ENCODE results near the gene INSC. TPM values are rescaled to one million over a fixed set of nuclear protein-coding genes. Genes with fewer than 3 reads are reported as not detected.

The INSC gene
- total and polyA plus RNA-seq, 2 donors = 0.19 to 0.66 TPM

- Histone ChIP-seq H3K27ac (ENCODE audit: low read depth in 1 of 2, low read length in 1 of 2) (no peak overlapping the region), H3K27me3 (ENCODE audit: control insufficient read depth in 2 of 2, insufficient read depth in 1 of 2, low read length in 1 of 2) (no peaks in the 10 kb centered on the region)
- WGBS = 81% methylated on average over 4 of the region's 4 CpGs
Measured at GRCh38 chr11:15107730-15108515, 6.8 kb upstream of the INSC start.

GRCh38 chr11:15108592-15109130 is 6.1 kb upstream of the INSC start:
- no peaks in the 10 kb centered on the region for H3K9me3 ChIP-seq (ENCODE audit: control insufficient read depth in 2 of 2, insufficient read depth in 1 of 2, low read length in 1 of 2)
- 94% methylated on average over 2 of the region's 2 CpGs for WGBS

More at GRCh38 chr11:15107730-15108515, 6.8 kb upstream of the INSC start:
- Histone ChIP-seq H3K4me3 (ENCODE audit: low read length in 2 of 2) (no peak overlapping the region), H3K36me3 (ENCODE audit: control insufficient read depth in 2 of 2, insufficient read depth in 2 of 2, low read length in 1 of 2) (no peaks in the 10 kb centered on the region), H3K4me1 (ENCODE audit: control insufficient read depth in 2 of 2, insufficient read depth in 2 of 2, low read length in 2 of 2) (no peaks in the 10 kb centered on the region), H3K9me3 (ENCODE audit: control insufficient read depth in 2 of 2, insufficient read depth in 1 of 2, low read length in 1 of 2) (no peaks in the 10 kb centered on the region)
- DNase-seq (ENCODE audit: low read depth in 6 of 9, low spot score in 9 of 9) = no peak

GRCh38 chr11:15109602-15110001 is 5.1 kb upstream of the INSC start:
- peaks cover 0 to 5% of the 10 kb centered on the region in 2 donors for H3K27me3 ChIP-seq (ENCODE audit: control insufficient read depth in 2 of 2, insufficient read depth in 1 of 2, low read length in 1 of 2)
- H3K4me1 ChIP-seq (ENCODE audit: control insufficient read depth in 2 of 2, insufficient read depth in 2 of 2, low read length in 2 of 2) = peaks cover 0 to 15% of the 10 kb centered on the region in 2 donors
- 97% methylated on average over 2 of the region's 2 CpGs for WGBS
- no peak overlapping the region for H3K4me3 ChIP-seq (ENCODE audit: low read length in 2 of 2)
- no peaks in the 10 kb centered on the region for H3K9me3 ChIP-seq (ENCODE audit: control insufficient read depth in 2 of 2, insufficient read depth in 1 of 2, low read length in 1 of 2)
- H3K36me3 ChIP-seq (ENCODE audit: control insufficient read depth in 2 of 2, insufficient read depth in 2 of 2, low read length in 1 of 2) = no peaks in the 10 kb centered on the region
- H3K27ac ChIP-seq (ENCODE audit: low read depth in 1 of 2, low read length in 1 of 2) = no peak overlapping the region
- DNase-seq (ENCODE audit: low read depth in 6 of 9, low spot score in 9 of 9) = no peak

More at GRCh38 chr11:15108592-15109130, 6.1 kb upstream of the INSC start:
- Histone ChIP-seq H3K4me3 (ENCODE audit: low read length in 2 of 2) (no peak overlapping the region), H3K27me3 (ENCODE audit: control insufficient read depth in 2 of 2, insufficient read depth in 1 of 2, low read length in 1 of 2) (no peaks in the 10 kb centered on the region), H3K36me3 (ENCODE audit: control insufficient read depth in 2 of 2, insufficient read depth in 2 of 2, low read length in 1 of 2) (no peaks in the 10 kb centered on the region), H3K27ac (ENCODE audit: low read depth in 1 of 2, low read length in 1 of 2) (no peak overlapping the region), H3K4me1 (ENCODE audit: control insufficient read depth in 2 of 2, insufficient read depth in 2 of 2, low read length in 2 of 2) (peaks cover 0 to 7% of the 10 kb centered on the region in 2 donors)
- DNase-seq (ENCODE audit: low read depth in 6 of 9, low spot score in 9 of 9) = no peak

GRCh38 chr11:15111215-15111614 is 3.5 kb upstream of the INSC start:
- H3K9me3 ChIP-seq (ENCODE audit: control insufficient read depth in 2 of 2, insufficient read depth in 1 of 2, low read length in 1 of 2) = no peaks in the 10 kb centered on the region
- peaks cover 0 to 15% of the 10 kb centered on the region in 2 donors for H3K4me1 ChIP-seq (ENCODE audit: control insufficient read depth in 2 of 2, insufficient read depth in 2 of 2, low read length in 2 of 2)
- no peak for DNase-seq (ENCODE audit: low read depth in 6 of 9, low spot score in 9 of 9)
- peaks cover 0 to 16% of the 10 kb centered on the region in 2 donors for H3K27me3 ChIP-seq (ENCODE audit: control insufficient read depth in 2 of 2, insufficient read depth in 1 of 2, low read length in 1 of 2)
- WGBS = 100% methylated on average over 3 of the region's 3 CpGs
- H3K36me3 ChIP-seq (ENCODE audit: control insufficient read depth in 2 of 2, insufficient read depth in 2 of 2, low read length in 1 of 2) = no peaks in the 10 kb centered on the region
- H3K27ac ChIP-seq (ENCODE audit: low read depth in 1 of 2, low read length in 1 of 2) = no peak overlapping the region
- no peak overlapping the region for H3K4me3 ChIP-seq (ENCODE audit: low read length in 2 of 2)

GRCh38 chr11:15112131-15112541 is 2.6 kb upstream of the INSC start:
- Histone ChIP-seq H3K27me3 (ENCODE audit: control insufficient read depth in 2 of 2, insufficient read depth in 1 of 2, low read length in 1 of 2) (peaks cover 0 to 16% of the 10 kb centered on the region in 2 donors), H3K27ac (ENCODE audit: low read depth in 1 of 2, low read length in 1 of 2) (no peak overlapping the region), H3K36me3 (ENCODE audit: control insufficient read depth in 2 of 2, insufficient read depth in 2 of 2, low read length in 1 of 2) (no peaks in the 10 kb centered on the region), H3K4me3 (ENCODE audit: low read length in 2 of 2) (no peak overlapping the region), H3K4me1 (ENCODE audit: control insufficient read depth in 2 of 2, insufficient read depth in 2 of 2, low read length in 2 of 2) (peaks cover 0 to 15% of the 10 kb centered on the region in 2 donors), H3K9me3 (ENCODE audit: control insufficient read depth in 2 of 2, insufficient read depth in 1 of 2, low read length in 1 of 2) (no peaks in the 10 kb centered on the region)
- WGBS = 92% methylated on average over 8 of the region's 8 CpGs
- DNase-seq (ENCODE audit: low read depth in 6 of 9, low spot score in 9 of 9) = no peak

- Histone ChIP-seq H3K9me3 (ENCODE audit: control insufficient read depth in 2 of 2, insufficient read depth in 1 of 2, low read length in 1 of 2) (no peaks in the 10 kb centered on the region), H3K4me3 (ENCODE audit: low read length in 2 of 2) (no peak overlapping the region), H3K36me3 (ENCODE audit: control insufficient read depth in 2 of 2, insufficient read depth in 2 of 2, low read length in 1 of 2) (no peaks in the 10 kb centered on the region), H3K4me1 (ENCODE audit: control insufficient read depth in 2 of 2, insufficient read depth in 2 of 2, low read length in 2 of 2) (peaks cover 0 to 15% of the 10 kb centered on the region in 2 donors), H3K27me3 (ENCODE audit: control insufficient read depth in 2 of 2, insufficient read depth in 1 of 2, low read length in 1 of 2) (peaks cover 0 to 16% of the 10 kb centered on the region in 2 donors), H3K27ac (ENCODE audit: low read depth in 1 of 2, low read length in 1 of 2) (no peak overlapping the region)
- WGBS = 27% methylated on average over 5 of the region's 5 CpGs
- DNase-seq (ENCODE audit: low read depth in 6 of 9, low spot score in 9 of 9) = peak in 3 of 9 donors; percentile 13 to 54 (median 23)
Measured at GRCh38 chr11:15113381-15113780, 1.3 kb upstream of the INSC start.

GRCh38 chr11:15115686-15116085 is 963 bp downstream of the INSC start:
- 96% methylated on average over 5 of the region's 5 CpGs for WGBS
- H3K4me3 ChIP-seq (ENCODE audit: low read length in 2 of 2) = no peak overlapping the region
- no peak overlapping the region for H3K27ac ChIP-seq (ENCODE audit: low read depth in 1 of 2, low read length in 1 of 2)
- no peaks in the 10 kb centered on the region for H3K9me3 ChIP-seq (ENCODE audit: control insufficient read depth in 2 of 2, insufficient read depth in 1 of 2, low read length in 1 of 2)
- no peak for DNase-seq (ENCODE audit: low read depth in 6 of 9, low spot score in 9 of 9)
- peaks cover 0 to 16% of the 10 kb centered on the region in 2 donors for H3K27me3 ChIP-seq (ENCODE audit: control insufficient read depth in 2 of 2, insufficient read depth in 1 of 2, low read length in 1 of 2)
- H3K4me1 ChIP-seq (ENCODE audit: control insufficient read depth in 2 of 2, insufficient read depth in 2 of 2, low read length in 2 of 2) = peaks cover 0 to 15% of the 10 kb centered on the region in 2 donors
- no peaks in the 10 kb centered on the region for H3K36me3 ChIP-seq (ENCODE audit: control insufficient read depth in 2 of 2, insufficient read depth in 2 of 2, low read length in 1 of 2)

GRCh38 chr11:15117751-15118150 is 3.0 kb downstream of the INSC start:
- Histone ChIP-seq H3K27me3 (ENCODE audit: control insufficient read depth in 2 of 2, insufficient read depth in 1 of 2, low read length in 1 of 2) (peaks cover 0 to 16% of the 10 kb centered on the region in 2 donors), H3K4me1 (ENCODE audit: control insufficient read depth in 2 of 2, insufficient read depth in 2 of 2, low read length in 2 of 2) (peaks cover 0 to 15% of the 10 kb centered on the region in 2 donors), H3K27ac (ENCODE audit: low read depth in 1 of 2, low read length in 1 of 2) (no peak overlapping the region), H3K9me3 (ENCODE audit: control insufficient read depth in 2 of 2, insufficient read depth in 1 of 2, low read length in 1 of 2) (no peaks in the 10 kb centered on the region), H3K4me3 (ENCODE audit: low read length in 2 of 2) (no peak overlapping the region), H3K36me3 (ENCODE audit: control insufficient read depth in 2 of 2, insufficient read depth in 2 of 2, low read length in 1 of 2) (no peaks in the 10 kb centered on the region)
- WGBS = 92% methylated on average over 4 of the region's 4 CpGs
- DNase-seq (ENCODE audit: low read depth in 6 of 9, low spot score in 9 of 9) = no peak

GRCh38 chr11:15118431-15118830 is 3.7 kb downstream of the INSC start:
- H3K4me3 ChIP-seq (ENCODE audit: low read length in 2 of 2) = no peak overlapping the region
- H3K27ac ChIP-seq (ENCODE audit: low read depth in 1 of 2, low read length in 1 of 2) = no peak overlapping the region
- peaks cover 0 to 11% of the 10 kb centered on the region in 2 donors for H3K4me1 ChIP-seq (ENCODE audit: control insufficient read depth in 2 of 2, insufficient read depth in 2 of 2, low read length in 2 of 2)
- H3K27me3 ChIP-seq (ENCODE audit: control insufficient read depth in 2 of 2, insufficient read depth in 1 of 2, low read length in 1 of 2) = peaks cover 0 to 16% of the 10 kb centered on the region in 2 donors
- H3K36me3 ChIP-seq (ENCODE audit: control insufficient read depth in 2 of 2, insufficient read depth in 2 of 2, low read length in 1 of 2) = no peaks in the 10 kb centered on the region
- no peak for DNase-seq (ENCODE audit: low read depth in 6 of 9, low spot score in 9 of 9)
- H3K9me3 ChIP-seq (ENCODE audit: control insufficient read depth in 2 of 2, insufficient read depth in 1 of 2, low read length in 1 of 2) = no peaks in the 10 kb centered on the region
